ENCODE results near the gene TMEM204. TPM values are rescaled to one million over a fixed set of nuclear protein-coding genes. Genes with fewer than 3 reads are reported as not detected.

Gene TMEM204
- total RNA-seq, 4 donors from 2014 or later: 4.3 to 32.4 (median 7.9) TPM

- no peaks in the 10 kb centered on the region for H3K9me3 ChIP-seq
- TF ChIP-seq CTCF (IDR thresholded peaks at IDR 0.05) (no peak), POLR2A (IDR thresholded peaks at IDR 0.05) (no peak)
- intact Hi-C loops (cut with DNase I): no loop called here
- no peak for DNase-seq
- H3K4me3 ChIP-seq: no peak overlapping the region
- no peaks in the 10 kb centered on the region for H3K27me3 ChIP-seq
- H3K4me1 ChIP-seq: peaks cover 16 to 32% (median 17%) of the 10 kb centered on the region in 3 donors
- WGBS, 2 donors: 93% methylated on average over 9 of the region's 39 CpGs; no CpG with 5 or more reads in 1 of the 2 donors
- H3K27ac ChIP-seq: no peak overlapping the region
- H3K36me3 ChIP-seq: peaks cover 18 to 57% (median 25%) of the 10 kb centered on the region in 3 donors
Measured at GRCh38 chr16:1495211-1495888, 38.1 kb upstream of the TMEM204 start.

- intact Hi-C loops (cut with DNase I): no loop called here
- Histone ChIP-seq H3K4me3 (no peak overlapping the region), H3K36me3 (peaks cover 21 to 62% (median 30%) of the 10 kb centered on the region in 3 donors), H3K9me3 (no peaks in the 10 kb centered on the region), H3K27me3 (no peaks in the 10 kb centered on the region), H3K27ac (no peak overlapping the region), H3K4me1 (peaks cover 16 to 32% (median 17%) of the 10 kb centered on the region in 3 donors)
- 80 to 92% methylated on average over 1 to 12 of the region's 25 CpGs for WGBS, 2 donors
- TF ChIP-seq CTCF (IDR thresholded peaks at IDR 0.05) (no peak), POLR2A (IDR thresholded peaks at IDR 0.05) (no peak)
- no peak for DNase-seq
Measured at GRCh38 chr16:1495889-1496262, 37.6 kb upstream of the TMEM204 start.

- Histone ChIP-seq H3K4me1 (peaks cover 16 to 32% (median 17%) of the 10 kb centered on the region in 3 donors), H3K9me3 (no peaks in the 10 kb centered on the region), H3K27me3 (no peaks in the 10 kb centered on the region), H3K36me3 (peaks cover 21 to 68% (median 34%) of the 10 kb centered on the region in 3 donors), H3K4me3 (no peak overlapping the region), H3K27ac (no peak overlapping the region)
- TF ChIP-seq CTCF (IDR thresholded peaks at IDR 0.05) (no peak), POLR2A (IDR thresholded peaks at IDR 0.05) (no peak)
- WGBS, 2 donors: 96 to 99% methylated on average over 13 to 25 of the region's 25 CpGs
- intact Hi-C loops (cut with DNase I): no loop called here
- no peak for DNase-seq
Measured at GRCh38 chr16:1496464-1496863, 37.0 kb upstream of the TMEM204 start.

- H3K4me1 ChIP-seq: peaks cover 16 to 31% (median 17%) of the 10 kb centered on the region in 3 donors
- H3K9me3 ChIP-seq: no peaks in the 10 kb centered on the region
- H3K27ac ChIP-seq: no peak overlapping the region
- no peak overlapping the region for H3K4me3 ChIP-seq
- H3K27me3 ChIP-seq: no peaks in the 10 kb centered on the region
- peaks cover 28 to 74% (median 41%) of the 10 kb centered on the region in 3 donors for H3K36me3 ChIP-seq
- TF ChIP-seq POLR2A (IDR thresholded peaks at IDR 0.05): no peak
- no peak for TF ChIP-seq CTCF (IDR thresholded peaks at IDR 0.05)
- intact Hi-C loops (cut with DNase I): no loop called here
- WGBS, 2 donors: 96 to 100% methylated on average over 5 to 15 of the region's 21 CpGs
- DNase-seq: no peak
Measured at GRCh38 chr16:1497014-1497598, 36.4 kb upstream of the TMEM204 start.

GRCh38 chr16:1498899-1499676 lies 34.4 kb upstream of the TMEM204 start:
- 87 to 90% methylated on average over 10 of the region's 35 CpGs for WGBS, 2 donors
- no peak for DNase-seq
- intact Hi-C loops (cut with DNase I): no loop called here
- Histone ChIP-seq H3K4me3 (no peak overlapping the region), H3K36me3 (peaks cover 40 to 92% (median 53%) of the 10 kb centered on the region in 3 donors), H3K27ac (no peak overlapping the region), H3K4me1 (peaks cover 6 to 16% (median 7%) of the 10 kb centered on the region in 3 donors), H3K27me3 (no peaks in the 10 kb centered on the region), H3K9me3 (no peaks in the 10 kb centered on the region)
- TF ChIP-seq POLR2A (IDR thresholded peaks at IDR 0.05) (no peak), CTCF (IDR thresholded peaks at IDR 0.05) (no peak)

Data from esophagus squamous epithelium (tissue), 5 donors.